H1 (cell line): ENCODE results near the gene MYD88. TPM values are rescaled to one million over a fixed set of nuclear protein-coding genes. Genes with fewer than 3 reads are reported as not detected.
A peak's percentile ranks its signal among the peaks of the same experiment; 100 is the strongest.

Experiments
- CTCF ChIA-PET: fragments of 300-600 bp; sonication (Branson Sonifier 250); formaldehyde crosslinking; loops from one replicate; lab custom pipeline; 2021; ENCODE audit not compliant: partially characterized antibody; lab: Charles Lee
- POLR2A ChIA-PET: fragments of 300-600 bp; sonication (Branson Sonifier 250); formaldehyde crosslinking; loops from one replicate; lab custom pipeline; 2021; ENCODE audit warnings: inconsistent platforms; ENCODE audit not compliant: partially characterized antibody; lab: Charles Lee
- DNase-seq, 2 experiments: peaks; one replicate each; pipeline versions ENCODE4 v3.0.0 to v3.0.0-alpha.2; 2010 to 2022; ENCODE audit warnings: low spot score in 2 of 2, low read depth in 1 of 2, mixed read lengths in 1 of 2
- FAIRE-seq: peaks from 2 replicates; lab custom pipeline; 2011; peaks lifted over from hg19 to GRCh38; lab: Jason Lieb, UNC
- H2AFZ ChIP-seq: 2 replicates; pipeline ENCODE4 v1.8.1; 2012; ENCODE audit warnings: low read length, inconsistent platforms
- H2AK5ac ChIP-seq: 2 replicates; pipeline ENCODE4 v1.6.1; 2013; ENCODE audit warnings: low read depth, low read length
- H2BK120ac ChIP-seq: replicated peaks from 2 replicates; pipeline ENCODE3; 2013; ENCODE audit warnings: low read depth, low read length, inconsistent platforms
- H2BK12ac ChIP-seq: 2 replicates; pipeline ENCODE4 v1.6.1; 2013; ENCODE audit warnings: low read depth, low read length
- H2BK15ac ChIP-seq: 2 replicates; pipeline ENCODE4 v1.6.1; 2013; ENCODE audit warnings: low read length
- H2BK20ac ChIP-seq: 2 replicates; pipeline ENCODE4 v1.6.1; 2013; ENCODE audit warnings: low read length
- H2BK5ac ChIP-seq: 2 replicates; pipeline ENCODE4 v1.6.1; 2013; ENCODE audit warnings: low read depth, low read length
- H3K14ac ChIP-seq: 2 replicates; pipeline ENCODE4 v1.6.1; 2013; ENCODE audit warnings: inconsistent platforms; ENCODE audit not compliant: insufficient read length
- H3K18ac ChIP-seq: 2 replicates; pipeline ENCODE4 v1.6.1; 2013; ENCODE audit warnings: low read length; ENCODE audit errors: extremely low read depth
- H3K23ac ChIP-seq: 2 replicates; pipeline ENCODE4 v1.6.1; 2013; ENCODE audit warnings: inconsistent platforms; ENCODE audit not compliant: insufficient read length
- H3K23me2 ChIP-seq: 2 replicates; pipeline ENCODE4 v1.6.1; 2013; ENCODE audit warnings: low read depth, low read length
- H3K27ac ChIP-seq: 2 replicates; pipeline ENCODE4 v1.6.1; 2011; ENCODE audit warnings: low read depth, low read length, inconsistent platforms
- H3K27me3 ChIP-seq, 4 experiments: replicated peaks in 1 of 4; 1 replicate in 1 of 4; 2 replicates in 3 of 4; pipeline versions ENCODE4 v1.6.1 to v1.8.1; 2011 to 2013; ENCODE audit warnings: low read length in 3 of 4, mild to moderate bottlenecking in 3 of 4, inconsistent platforms in 2 of 4, mixed read lengths in 2 of 4, moderate library complexity in 1 of 4; ENCODE audit not compliant: control insufficient read depth in 3 of 4, insufficient read depth in 3 of 4; ENCODE audit errors: extremely low read depth in 1 of 4
- H3K36me3 ChIP-seq, 4 experiments: 2 replicates each; pipeline versions ENCODE4 v1.6.1 to v1.8.1; 2011 to 2013; ENCODE audit warnings: mild to moderate bottlenecking in 4 of 4, low read length in 3 of 4, moderate library complexity in 2 of 4, control low read depth in 1 of 4, inconsistent platforms in 1 of 4; ENCODE audit not compliant: insufficient read depth in 4 of 4, control insufficient read depth in 2 of 4
- H3K4ac ChIP-seq: replicated peaks from 2 replicates; pipeline ENCODE3; 2013; ENCODE audit warnings: low read length, low read depth, mixed read lengths, inconsistent platforms; ENCODE audit not compliant: insufficient read length
- H3K4me1 ChIP-seq, 4 experiments: replicated peaks in 1 of 4; 1 replicate in 1 of 4; 2 replicates in 3 of 4; pipeline versions ENCODE4 v1.6.1 to v1.8.1; 2011 to 2013; ENCODE audit warnings: low read length in 3 of 4, inconsistent platforms in 2 of 4, mixed read lengths in 1 of 4; ENCODE audit not compliant: insufficient read depth in 4 of 4, control insufficient read depth in 3 of 4
- H3K4me2 ChIP-seq, 2 experiments: 2 replicates each; pipeline versions ENCODE4 v1.6.1 to v1.8.1; 2011 to 2013; ENCODE audit warnings: low read depth in 2 of 2, low read length in 2 of 2, control low read depth in 1 of 2, inconsistent platforms in 1 of 2, mild to moderate bottlenecking in 1 of 2; ENCODE audit not compliant: insufficient read depth in 1 of 2
- H3K4me3 ChIP-seq, 4 experiments: fragments of 200-600, 300-600 bp in 1 of 4; sonication (generic), shearing (Covaris generic), sonication (Bioruptor Twin) in 1 of 4; 2 replicates each; pipeline versions ENCODE4 v1.5.1 to v1.8.1; 2011 to 2016; ENCODE audit warnings: low read length in 4 of 4, low read depth in 3 of 4, control low read depth in 2 of 4, inconsistent platforms in 2 of 4, mild to moderate bottlenecking in 2 of 4, mixed read lengths in 1 of 4, moderate library complexity in 1 of 4; ENCODE audit not compliant: insufficient read depth in 2 of 4; ENCODE audit errors: extremely low read depth in 1 of 4
- H3K56ac ChIP-seq: replicated peaks from 2 replicates; pipeline ENCODE3; 2013; ENCODE audit warnings: low read depth, mild to moderate bottlenecking, mixed read lengths, low read length, inconsistent platforms; ENCODE audit not compliant: insufficient read length
- H3K79me1 ChIP-seq: 2 replicates; pipeline ENCODE4 v1.6.1; 2013; ENCODE audit warnings: low read depth, low read length, control low read depth
- H3K79me2 ChIP-seq, 2 experiments: 2 replicates each; pipeline versions ENCODE4 v1.6.1 to v1.8.1; 2012 to 2013; ENCODE audit warnings: low read length in 2 of 2, mild to moderate bottlenecking in 2 of 2, inconsistent platforms in 1 of 2; ENCODE audit not compliant: insufficient read depth in 2 of 2, control insufficient read depth in 1 of 2
- H3K9ac ChIP-seq, 4 experiments: replicated peaks in 1 of 4; 1 replicate in 1 of 4; 2 replicates in 3 of 4; pipeline versions ENCODE4 v1.6.1 to v1.8.1; 2011 to 2013; ENCODE audit warnings: low read depth in 3 of 4, low read length in 3 of 4, control low read depth in 2 of 4, mild to moderate bottlenecking in 2 of 4, moderate library complexity in 2 of 4, inconsistent platforms in 1 of 4; ENCODE audit errors: extremely low read depth in 1 of 4
- H3K9me3 ChIP-seq, 2 experiments: 2 replicates each; pipeline versions ENCODE4 v1.6.1 to v1.8.1; 2012 to 2013; ENCODE audit warnings: mild to moderate bottlenecking in 2 of 2, moderate library complexity in 2 of 2, control low read depth in 1 of 2, inconsistent platforms in 1 of 2, low read depth in 1 of 2, low read length in 1 of 2, mixed read lengths in 1 of 2; ENCODE audit not compliant: insufficient read depth in 2 of 2
- H4K20me1 ChIP-seq, 2 experiments: replicated peaks in 1 of 2; 2 replicates each; pipeline versions ENCODE3 to v1.8.1; 2011 to 2013; ENCODE audit warnings: inconsistent platforms in 2 of 2, low read length in 2 of 2, mild to moderate bottlenecking in 1 of 2; ENCODE audit not compliant: insufficient read depth in 2 of 2, control insufficient read depth in 1 of 2
- H4K5ac ChIP-seq: 2 replicates; pipeline ENCODE4 v1.6.1; 2013; ENCODE audit warnings: low read length, low read depth, mixed read lengths, inconsistent platforms; ENCODE audit not compliant: insufficient read length
- H4K8ac ChIP-seq: 2 replicates; pipeline ENCODE4 v1.8.0; 2013; ENCODE audit warnings: mild to moderate bottlenecking, moderate library complexity, low read length, inconsistent platforms; ENCODE audit not compliant: insufficient read depth; ENCODE audit errors: extremely low read depth
- H4K91ac ChIP-seq: replicated peaks from 2 replicates; pipeline ENCODE3; 2013; ENCODE audit warnings: low read length, mixed read lengths, inconsistent platforms; ENCODE audit not compliant: insufficient read length
- ASH2L ChIP-seq: fragments of 200-600, 300-600 bp; sonication (generic); IDR thresholded peaks from one replicate; pipeline ENCODE4 v1.7.1; 2017; ENCODE audit warnings: low read length
- BCL11A ChIP-seq, 2 experiments: IDR thresholded peaks; one replicate each; pipeline ENCODE4 v1.6.1; 2011; ENCODE audit warnings: low read depth in 2 of 2, low read length in 2 of 2, mild to moderate bottlenecking in 2 of 2
- EP300 ChIP-seq, 2 experiments: IDR thresholded peaks; 1 replicate in 1 of 2; 2 replicates in 1 of 2; pipeline ENCODE4 v1.6.1; 2011 to 2012; ENCODE audit warnings: low read depth in 2 of 2, low read length in 2 of 2, mild to moderate bottlenecking in 2 of 2, borderline replicate concordance in 1 of 2, inconsistent platforms in 1 of 2, moderate library complexity in 1 of 2
- GTF2F1 ChIP-seq: IDR thresholded peaks from 2 replicates; pipeline ENCODE4 v1.6.1; 2012; ENCODE audit warnings: low read depth, low read length, improper control_type of control experiment, borderline replicate concordance
- KDM4A ChIP-seq: IDR thresholded peaks from one replicate; pipeline ENCODE4 v1.7.1; 2012; ENCODE audit warnings: low read depth, mild to moderate bottlenecking, moderate library complexity, low read length, inconsistent platforms; ENCODE audit not compliant: severe bottlenecking
- PHF8 ChIP-seq: fragments of 200-600 bp; sonication (generic); conservative IDR thresholded peaks from 2 replicates; pipeline ENCODE4 v1.7.1; 2012; ENCODE audit warnings: low read depth, mild to moderate bottlenecking, inconsistent platforms, low read length, moderate library complexity
- RBBP5 ChIP-seq: IDR thresholded peaks from 2 replicates; pipeline ENCODE4 v1.7.1; 2012; ENCODE audit warnings: low read depth, mild to moderate bottlenecking, inconsistent platforms, low read length, moderate library complexity, borderline replicate concordance
- RFX5 ChIP-seq: IDR thresholded peaks from 2 replicates; pipeline ENCODE4 v1.6.1; 2011; ENCODE audit warnings: low read depth, low read length, improper control_type of control experiment, borderline replicate concordance
- SP4 ChIP-seq: IDR thresholded peaks from 2 replicates; pipeline ENCODE4 v1.6.1; 2012; ENCODE audit warnings: low read length, inconsistent platforms
- SRF ChIP-seq: IDR thresholded peaks from 2 replicates; pipeline ENCODE4 v1.6.1; 2011; ENCODE audit warnings: mild to moderate bottlenecking, low read depth, low read length, moderate library complexity
- SUZ12 ChIP-seq: fragments of 200-600 bp; sonication (generic); IDR thresholded peaks from 2 replicates; pipeline ENCODE4 v1.6.1; 2012; ENCODE audit warnings: mild to moderate bottlenecking, inconsistent platforms, low read length, moderate library complexity, mixed read lengths
- TBP ChIP-seq: IDR thresholded peaks from 2 replicates; pipeline ENCODE4 v1.6.1; 2011; ENCODE audit warnings: low read depth, low read length, improper control_type of control experiment
- ZNF274 ChIP-seq: IDR thresholded peaks from 2 replicates; pipeline ENCODE4 v1.7.0; 2012; ENCODE audit warnings: low read length, borderline replicate concordance; ENCODE audit errors: extremely low read depth
- WGBS, 2 experiments: shearing (Covaris generic) in 1 of 2; methylation state at CpG; one replicate each; pipeline versions ENCODE4 v1.1.6 to v1.1.7; 2013 to 2015; ENCODE audit warnings: low lambda C conversion rate in 2 of 2, mixed read lengths in 2 of 2, inconsistent platforms in 1 of 2, low coverage in 1 of 2, missing lambda C conversion rate in 1 of 2; ENCODE audit not compliant: insufficient replicate concordance in 2 of 2, insufficient coverage in 1 of 2, insufficient read length in 1 of 2; ENCODE audit errors: extremely low coverage in 1 of 2, missing lambda C conversion rate in 1 of 2; 5-methylcytosine and 5-hydroxymethylcytosine counted together
- polyA plus RNA-seq, 7 experiments: library from polyadenylated mRNA; depleted of rRNA in 3 of 7; stranded (reverse) in 5 of 7; unstranded in 2 of 7; fragments of >200 nt in 5 of 7; fragments of 200-250 nt in 2 of 7; gene quantifications; 1 replicate in 5 of 7; 2 replicates in 1 of 7; 4 replicates in 1 of 7; pipeline versions ENCODE4 v1.2.1 to v1.2.3, GENCODE V29; 2011 to 2013; ENCODE audit warnings: missing spikeins in 2 of 7, mixed read lengths in 2 of 7
- total RNA-seq: library from RNA; stranded (reverse); fragmentation: NEBNext Ultra II Directional; extraction: Animal tissue kit (Norgen Biotek cat#: 25700); gene quantifications from 2 replicates; pipeline ENCODE4 v1.2.1, GENCODE V29; 2021

Gene MYD88
- total and polyA plus RNA-seq, 2 of the 8 experiments (the other 6 are each of a cell fraction or from before 2014, with no cell fraction given), result 22.1 to 22.5 TPM

DNA sequence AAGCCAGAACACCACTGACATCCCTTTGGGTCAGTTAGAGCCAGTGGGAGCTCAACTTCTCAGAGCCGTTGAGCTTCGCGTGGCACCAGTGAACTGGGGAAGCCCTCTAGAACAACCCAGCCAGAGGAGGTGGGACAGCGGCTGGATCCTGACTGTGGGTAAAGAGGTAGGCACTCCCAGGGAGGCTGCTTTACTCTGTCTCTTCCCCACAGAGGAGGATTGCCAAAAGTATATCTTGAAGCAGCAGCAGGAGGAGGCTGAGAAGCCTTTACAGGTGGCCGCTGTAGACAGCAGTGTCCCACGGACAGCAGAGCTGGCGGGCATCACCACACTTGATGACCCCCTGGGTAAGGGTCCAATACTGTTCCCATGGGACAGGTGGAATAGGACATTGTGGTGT lies 1.2 kb downstream of the MYD88 start:
- Histone ChIP-seq H3K4me3 (peak overlapping the region; percentile 73 to 87 (median 84); a peak in 7 of 8 replicates), H2BK15ac (no peak overlapping the region), H3K9me3 (no peaks in the 10 kb centered on the region), H2AK5ac (no peak overlapping the region), H3K27me3 (no peaks in the 10 kb centered on the region), H3K23me2 (peaks cover 21% of the 10 kb centered on the region), H3K56ac (no peak overlapping the region), H3K4ac (no peak overlapping the region), H2BK20ac (no peak overlapping the region), H3K9ac (no peak overlapping the region; a peak in 2 of 7 replicates), H4K5ac (no peak overlapping the region), H3K4me1 (peaks cover 7 to 16% (median 13%) of the 10 kb centered on the region in 4 experiments), H3K18ac (no peak overlapping the region), H4K91ac (no peak overlapping the region), H2AFZ (no peak overlapping the region), H3K4me2 (peak overlapping the region; percentile 64 to 95), H4K20me1 (peaks cover 0 to 2% of the 10 kb centered on the region in 2 experiments), H3K27ac (no peak overlapping the region), H3K36me3 (peaks cover 3 to 11% (median 8%) of the 10 kb centered on the region in 4 experiments; a peak in 4 of 8 replicates), H2BK12ac (no peak overlapping the region), H3K14ac (peak overlapping the region; percentile 29), H2BK5ac (no peak overlapping the region), H3K79me2 (peaks cover 0 to 12% of the 10 kb centered on the region in 2 experiments; a peak in 1 of 4 replicates), H3K23ac (no peak overlapping the region), H3K79me1 (no peaks in the 10 kb centered on the region; the same call in 1 of the 2 replicates), H4K8ac (no peak overlapping the region), H2BK120ac (no peak overlapping the region)
- TF ChIP-seq EP300 (IDR thresholded peaks at IDR 0.05; ENCODE audit: borderline replicate concordance in 1 of 2, low read depth in 2 of 2, low read length in 2 of 2) (no peak), RBBP5 (no peak), GTF2F1 (no peak), PHF8 (no peak), ZNF274 (no peak), TBP (no peak), SRF (no peak), SP4 (no peak), BCL11A (IDR thresholded peaks at IDR 0.05; ENCODE audit: low read depth in 2 of 2, low read length in 2 of 2) (no peak), SUZ12 (no peak), KDM4A (no peak), ASH2L (no peak), RFX5 (no peak)
- peak in 1 of 2 experiments; percentile 35 for DNase-seq
- WGBS, 2 experiments, result 98% methylated on average over 7 of the region's 7 CpGs; no CpG with 5 or more reads in 1 of the 2 experiments
- CTCF ChIA-PET, result interaction anchor here (0.9 to 8.1 kb wide), 10 partner anchors 14 to 382 kb away, joined by 3 to 52 read pairs (median 4); no protein-coding TSS in a partner anchor
- POLR2A ChIA-PET, result interaction anchor here (0.7 to 3.7 kb wide), 8 partner anchors 8 to 179 kb away, joined by 3 to 38 read pairs (median 3); partner anchors contain the start of gene OXSR1
- no peak for FAIRE-seq
